Measurements from ENCODE around the gene IARS1. TPM values are rescaled to one million over a fixed set of nuclear protein-coding genes. Genes with fewer than 3 reads are reported as not detected.

The IARS1 gene
- polyA plus RNA-seq: 10 to 100 TPM; 34.3 to 69.5 (median 52.9) TPM

DNA sequence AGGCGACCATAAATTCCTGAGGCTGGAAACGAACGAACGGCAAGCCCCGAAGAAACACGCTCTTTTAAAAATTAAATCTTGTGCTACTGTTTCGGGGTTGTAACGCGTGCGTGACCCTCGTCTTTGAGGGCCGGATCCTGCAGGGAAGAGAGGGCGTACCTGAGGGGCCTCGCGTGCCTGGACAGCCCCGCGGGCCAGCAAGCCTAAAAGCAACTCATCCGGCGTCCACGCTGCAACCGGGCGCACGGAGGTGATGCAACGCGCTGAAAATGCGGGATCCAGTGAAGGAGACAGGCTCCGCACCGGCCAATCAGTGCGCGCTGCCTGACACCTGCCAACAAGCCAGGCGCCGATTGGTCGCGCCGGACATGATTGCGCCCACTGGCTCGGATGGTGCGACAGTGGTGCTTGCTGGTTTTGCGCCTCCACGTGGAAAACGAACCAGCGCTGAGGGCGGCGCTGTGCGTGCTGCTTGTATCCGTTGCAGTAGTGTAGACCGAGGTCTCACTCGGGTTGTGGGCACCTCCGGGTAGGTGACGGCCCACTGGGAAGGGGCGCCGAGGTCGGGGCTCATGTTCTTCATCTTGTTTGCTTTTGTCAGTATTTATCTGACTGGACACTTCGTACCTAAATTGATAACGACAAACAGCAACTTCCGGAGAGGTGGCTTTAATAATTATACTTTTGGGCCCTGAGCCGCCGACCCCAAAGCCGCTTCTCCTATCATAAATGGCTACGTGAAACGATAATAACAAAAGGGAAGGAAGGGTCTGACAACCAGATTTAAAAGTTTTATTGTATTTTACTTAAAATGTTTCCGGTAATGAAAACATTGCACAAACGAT lies at the start of gene IARS1:
Gene IARS1, minus strand, starts transcription at position 246 of the 845 bp plus-strand sequence. CDS start 4,278 bp downstream, outside the sequence.
- peaks cover 8 to 11% (median 10%) of the 10 kb centered on the region in 3 donors for H3K27me3 Mint-ChIP-seq (ENCODE audit: low read depth in 3 of 3)
- H3K36me3 Mint-ChIP-seq: peaks cover 3 to 23% (median 13%) of the 10 kb centered on the region in 3 donors
- peak within 1 kb of the TSS; percentile 95 to 98 (median 97) for H3K27ac Mint-ChIP-seq
- H3K9me3 Mint-ChIP-seq: no peaks in the 10 kb centered on the region
- peak; percentile 99 for DNase-seq
- H3K4me1 Mint-ChIP-seq: peaks cover 38 to 71% of the 10 kb centered on the region in 2 donors
- H3K4me3 Mint-ChIP-seq: peak within 1 kb of the TSS; percentile 97 to 99 (median 98)

DNA sequence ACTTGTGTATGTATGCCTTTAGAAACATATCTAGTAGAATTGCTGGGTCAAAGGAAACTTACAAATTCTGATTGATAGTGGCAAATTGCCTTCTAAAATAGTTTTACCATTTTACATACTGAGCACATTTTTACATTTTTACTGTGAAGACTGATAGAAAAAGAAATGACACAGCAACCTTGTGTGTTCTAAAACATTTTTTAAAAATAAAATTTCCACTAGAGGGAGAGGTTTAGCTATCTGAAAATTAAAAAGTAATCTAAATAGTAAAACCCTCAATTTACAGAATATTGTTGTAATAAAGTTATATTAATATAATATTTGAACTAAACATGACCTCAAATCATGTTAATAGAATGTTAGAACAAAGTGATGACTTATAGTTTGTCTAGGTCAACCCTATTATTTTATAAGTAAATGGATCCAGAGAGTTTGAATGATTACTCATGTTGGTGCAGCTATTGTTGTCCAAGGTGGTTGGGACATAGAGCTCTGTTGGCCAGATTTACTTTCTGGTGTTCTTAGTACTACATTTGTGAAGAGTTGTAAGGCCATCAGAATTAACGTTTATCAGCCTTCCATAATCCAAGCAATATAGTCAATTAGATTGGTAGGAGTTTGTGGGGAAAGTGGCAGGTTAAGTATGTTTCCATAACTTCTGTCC lies 49.5 kb upstream of the IARS1 start:
- Mint-ChIP-seq H3K4me3 (no peak overlapping the region), H3K4me1 (no peaks in the 10 kb centered on the region), H3K27me3 (ENCODE audit: low read depth in 3 of 3) (peaks cover 0 to 2% (median 2%) of the 10 kb centered on the region in 3 donors), H3K9me3 (peaks cover 0 to 4% (median 0%) of the 10 kb centered on the region in 6 donors), H3K27ac (no peak overlapping the region), H3K36me3 (peaks cover 3 to 8% (median 5%) of the 10 kb centered on the region in 3 donors)
- no peak for DNase-seq

DNA sequence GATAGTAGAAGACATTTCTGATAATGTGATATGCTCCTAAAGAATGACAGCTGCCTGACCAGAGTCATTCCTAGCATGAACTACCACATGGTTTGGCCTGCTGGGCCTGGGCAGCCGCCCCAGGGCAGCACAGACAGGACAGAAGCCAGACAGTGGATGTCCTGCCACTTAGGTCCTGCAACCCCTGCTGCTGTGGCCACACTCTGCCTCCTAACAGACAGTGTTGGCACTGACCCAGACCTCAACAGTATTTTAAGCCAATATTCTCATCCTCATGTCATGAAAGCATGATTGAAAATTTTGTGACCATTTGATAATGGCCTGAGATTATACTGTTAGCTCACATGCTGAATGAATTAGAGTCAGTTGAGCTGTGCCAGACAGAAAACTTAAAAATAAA lies 48.1 kb upstream of the IARS1 start:
- Mint-ChIP-seq H3K4me3 (no peak overlapping the region), H3K4me1 (no peaks in the 10 kb centered on the region), H3K36me3 (peaks cover 3 to 8% (median 5%) of the 10 kb centered on the region in 3 donors), H3K27ac (no peak overlapping the region), H3K9me3 (peaks cover 0 to 4% (median 0%) of the 10 kb centered on the region in 6 donors), H3K27me3 (ENCODE audit: low read depth in 3 of 3) (peaks cover 0 to 2% (median 2%) of the 10 kb centered on the region in 3 donors)
- DNase-seq: no peak

DNA sequence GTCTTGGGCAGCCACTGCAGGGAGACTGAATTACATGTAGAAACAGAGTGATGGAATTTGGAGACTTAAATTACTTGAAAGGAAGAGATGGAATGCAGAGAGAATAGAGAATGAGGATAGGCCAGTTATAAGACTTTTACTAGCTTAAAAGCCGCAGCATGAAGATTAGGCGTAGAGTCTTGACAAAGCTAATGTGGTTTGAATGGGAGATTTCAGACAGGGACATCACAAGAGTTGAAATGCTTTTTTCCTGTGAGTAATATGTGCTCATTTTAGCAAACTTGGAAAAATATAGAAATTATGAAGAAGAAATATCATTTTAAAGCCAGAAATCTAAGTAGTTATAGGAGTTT lies 39.8 kb upstream of the IARS1 start:
- H3K27me3 Mint-ChIP-seq (ENCODE audit: low read depth in 3 of 3): peaks cover 0 to 2% (median 0%) of the 10 kb centered on the region in 3 donors
- no peaks in the 10 kb centered on the region for H3K4me1 Mint-ChIP-seq
- H3K36me3 Mint-ChIP-seq: peaks cover 5 to 7% (median 5%) of the 10 kb centered on the region in 3 donors
- no peaks in the 10 kb centered on the region for H3K9me3 Mint-ChIP-seq
- no peak overlapping the region for H3K4me3 Mint-ChIP-seq
- H3K27ac Mint-ChIP-seq: no peak overlapping the region
- no peak for DNase-seq

DNA sequence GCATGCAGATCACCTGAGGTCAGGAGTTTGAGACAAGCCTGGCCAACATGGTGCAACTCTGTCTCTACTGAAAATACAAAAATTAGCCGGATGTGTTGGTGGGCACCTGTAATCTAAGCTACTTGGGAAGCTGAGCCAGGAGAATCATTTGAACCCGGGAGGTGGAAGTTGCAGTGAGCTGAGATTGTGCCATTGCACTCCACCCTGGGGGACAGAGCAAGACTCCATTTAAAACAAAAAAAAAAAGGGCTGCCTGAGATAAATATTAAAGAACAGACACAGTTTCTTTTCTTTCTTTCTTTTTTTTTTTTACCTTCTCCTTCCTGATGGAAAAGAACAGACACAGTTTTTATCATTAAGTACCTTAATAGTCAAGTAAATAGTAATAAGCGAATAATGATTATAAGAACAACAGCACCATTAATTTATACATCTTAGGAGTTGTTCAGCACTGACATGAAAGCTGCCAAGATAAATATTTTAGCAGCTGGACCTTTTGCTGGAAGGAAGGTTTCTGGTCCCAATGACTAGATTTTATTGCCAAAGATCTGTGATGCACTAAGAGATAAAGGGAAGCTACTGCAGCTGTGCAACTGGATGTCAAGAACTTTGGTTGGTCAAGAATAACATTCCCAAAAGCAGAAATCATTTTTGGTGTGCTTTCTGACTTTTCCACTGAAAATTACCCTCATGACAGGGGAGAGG lies 39.2 kb upstream of the IARS1 start:
- Mint-ChIP-seq H3K4me3 (no peak overlapping the region), H3K9me3 (no peaks in the 10 kb centered on the region), H3K36me3 (peaks cover 5 to 7% (median 5%) of the 10 kb centered on the region in 3 donors), H3K4me1 (no peaks in the 10 kb centered on the region), H3K27me3 (ENCODE audit: low read depth in 3 of 3) (peaks cover 0 to 2% (median 0%) of the 10 kb centered on the region in 3 donors), H3K27ac (no peak overlapping the region)
- no peak for DNase-seq

DNA sequence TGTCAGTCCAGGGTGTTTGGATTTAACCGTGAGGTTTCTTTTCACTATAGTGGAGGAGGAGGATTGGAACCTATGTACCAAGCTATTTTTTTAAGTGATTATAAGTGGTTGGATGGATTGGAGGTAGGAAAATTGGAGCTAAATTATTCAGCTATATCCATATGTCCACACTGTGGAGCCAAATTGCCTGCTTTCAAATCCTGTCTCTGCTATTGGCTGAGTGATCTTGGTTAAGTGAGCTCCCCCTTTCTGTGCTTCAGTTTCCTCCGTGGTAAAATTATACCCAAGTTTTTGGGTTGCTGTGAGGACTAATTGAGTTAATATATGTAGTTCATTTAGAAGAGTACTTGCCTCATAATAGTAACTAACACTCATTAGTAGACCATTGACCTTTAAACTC lies 34.7 kb upstream of the IARS1 start:
- peak overlapping the region in 1 of 6 donors; percentile 50 for H3K27ac Mint-ChIP-seq
- H3K9me3 Mint-ChIP-seq: no peaks in the 10 kb centered on the region
- no peak for DNase-seq
- peaks cover 7% of the 10 kb centered on the region in 3 donors for H3K27me3 Mint-ChIP-seq (ENCODE audit: low read depth in 3 of 3)
- no peak overlapping the region for H3K4me3 Mint-ChIP-seq
- peaks cover 29 to 34% of the 10 kb centered on the region in 2 donors for H3K4me1 Mint-ChIP-seq
- H3K36me3 Mint-ChIP-seq: peaks cover 0 to 7% (median 5%) of the 10 kb centered on the region in 3 donors

DNA sequence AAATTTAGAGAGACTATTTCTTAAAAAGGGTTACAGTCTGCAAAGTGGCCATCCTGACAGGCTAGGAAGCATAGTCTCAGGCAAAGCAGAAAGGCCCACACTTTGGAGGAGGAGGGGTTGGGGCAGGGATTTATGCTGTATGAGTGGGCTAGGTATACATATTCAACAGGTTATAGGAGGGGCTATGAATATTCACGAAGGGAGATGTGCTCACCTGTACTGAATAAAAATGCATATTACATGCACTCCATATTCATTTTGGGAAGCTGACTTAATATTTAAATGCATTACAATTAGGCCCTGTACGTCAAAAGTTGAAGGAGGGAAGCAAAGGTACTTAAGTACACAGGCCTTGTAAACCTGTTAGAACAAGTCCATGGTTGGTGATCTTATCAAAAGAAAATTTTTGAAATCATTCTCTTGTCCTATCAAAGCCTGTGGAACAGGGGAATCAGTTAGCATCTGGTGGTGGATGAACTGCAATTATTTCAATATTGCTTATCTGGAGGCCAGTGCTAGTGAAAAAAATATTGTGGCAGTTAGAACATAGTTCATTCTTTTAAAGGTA lies 33.9 kb upstream of the IARS1 start:
- H3K27ac Mint-ChIP-seq: peak overlapping the region in 3 of 6 donors; percentile 26 to 100 (median 99)
- no peaks in the 10 kb centered on the region for H3K9me3 Mint-ChIP-seq
- DNase-seq: no peak
- H3K36me3 Mint-ChIP-seq: peaks cover 0 to 4% (median 3%) of the 10 kb centered on the region in 3 donors
- H3K27me3 Mint-ChIP-seq (ENCODE audit: low read depth in 3 of 3): peaks cover 7% of the 10 kb centered on the region in 3 donors
- H3K4me3 Mint-ChIP-seq: peak overlapping the region; percentile 96 to 100 (median 99)
- peaks cover 29 to 34% of the 10 kb centered on the region in 2 donors for H3K4me1 Mint-ChIP-seq

DNA sequence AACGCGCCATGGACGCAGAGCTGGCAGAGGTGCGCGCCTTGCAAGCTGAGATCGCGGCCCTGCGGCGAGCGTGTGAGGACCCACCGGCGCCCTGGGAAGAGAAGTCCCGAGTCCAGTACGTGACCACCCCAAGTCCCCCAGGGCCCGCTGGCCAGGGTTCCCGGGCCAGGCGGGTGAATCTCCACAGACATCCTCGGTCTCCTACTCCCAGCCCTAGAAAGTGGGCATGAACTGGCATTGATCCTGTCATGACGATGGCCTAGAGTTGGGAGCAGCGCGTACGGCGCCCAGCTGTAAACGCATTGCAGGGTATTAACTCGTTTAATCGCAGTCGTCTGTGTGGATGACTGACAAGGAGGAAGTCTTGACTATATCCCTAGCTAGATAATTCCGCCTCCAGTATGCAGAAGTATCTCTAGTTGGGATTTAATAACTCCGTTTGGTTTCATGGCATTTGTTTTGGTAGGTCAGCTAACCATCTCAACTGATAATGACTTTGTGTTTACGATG lies 32.5 kb upstream of the IARS1 start:
- Mint-ChIP-seq H3K4me3 (peak overlapping the region; percentile 96 to 100 (median 99)), H3K27ac (peak overlapping the region; percentile 98 to 100 (median 100)), H3K4me1 (peaks cover 29 to 34% of the 10 kb centered on the region in 2 donors), H3K9me3 (no peaks in the 10 kb centered on the region), H3K36me3 (peaks cover 3 to 5% (median 4%) of the 10 kb centered on the region in 3 donors), H3K27me3 (ENCODE audit: low read depth in 3 of 3) (peaks cover 4 to 7% (median 7%) of the 10 kb centered on the region in 3 donors)
- no peak for DNase-seq

DNA sequence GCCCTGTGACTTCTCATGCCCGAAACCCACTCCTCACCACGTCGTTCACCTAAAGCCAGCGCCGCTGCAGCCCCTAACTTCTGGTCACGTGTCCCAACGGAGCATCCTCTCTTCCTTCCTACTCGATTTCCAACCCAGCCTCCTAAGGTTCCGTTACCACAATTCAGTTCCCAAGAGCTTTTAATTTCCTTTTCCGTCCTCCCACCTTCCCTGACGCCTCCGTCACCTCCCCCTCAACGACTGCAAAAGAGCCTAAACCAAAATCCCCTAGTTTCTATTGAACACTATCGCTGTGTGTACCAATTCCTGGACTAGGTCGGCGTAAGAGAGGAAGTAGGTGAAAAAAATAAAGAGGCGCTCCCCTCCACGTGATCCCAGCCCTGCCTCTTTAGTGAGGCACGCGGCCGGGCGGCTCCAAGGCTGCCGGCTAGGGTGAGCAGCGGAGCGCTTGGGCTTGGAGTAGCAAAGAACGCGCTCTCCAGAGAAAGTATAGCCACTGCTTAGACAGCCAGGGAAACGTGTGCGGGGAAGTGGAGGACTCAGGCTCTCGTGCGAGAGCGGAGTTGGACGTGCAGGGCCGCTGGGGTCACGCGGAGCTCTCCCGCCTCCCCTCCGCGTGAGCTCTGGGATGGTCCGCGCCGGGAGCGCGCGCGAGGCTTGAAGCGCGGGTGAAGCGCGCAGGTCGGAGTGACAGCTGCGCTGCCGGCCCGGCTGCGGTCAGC lies 31.9 kb upstream of the IARS1 start, which contains the start of the genes CENPP and NOL8:
Gene CENPP, plus strand, starts transcription at position 685 of the 722 bp plus-strand sequence.
Gene NOL8, minus strand, starts transcription at position 82 of the 722 bp plus-strand sequence. CDS start 1,189 bp downstream, outside the sequence.
- Mint-ChIP-seq H3K4me3 (peak within 1 kb of the TSS; percentile 96 to 100 (median 99)), H3K9me3 (no peaks in the 10 kb centered on the region), H3K27me3 (ENCODE audit: low read depth in 3 of 3) (peaks cover 4 to 7% (median 7%) of the 10 kb centered on the region in 3 donors), H3K27ac (peak within 1 kb of the TSS; percentile 98 to 100 (median 100)), H3K4me1 (peaks cover 29 to 34% of the 10 kb centered on the region in 2 donors), H3K36me3 (peaks cover 3 to 8% (median 6%) of the 10 kb centered on the region in 3 donors)
- DNase-seq: peak; percentile 88 to 91 (median 90)

DNA sequence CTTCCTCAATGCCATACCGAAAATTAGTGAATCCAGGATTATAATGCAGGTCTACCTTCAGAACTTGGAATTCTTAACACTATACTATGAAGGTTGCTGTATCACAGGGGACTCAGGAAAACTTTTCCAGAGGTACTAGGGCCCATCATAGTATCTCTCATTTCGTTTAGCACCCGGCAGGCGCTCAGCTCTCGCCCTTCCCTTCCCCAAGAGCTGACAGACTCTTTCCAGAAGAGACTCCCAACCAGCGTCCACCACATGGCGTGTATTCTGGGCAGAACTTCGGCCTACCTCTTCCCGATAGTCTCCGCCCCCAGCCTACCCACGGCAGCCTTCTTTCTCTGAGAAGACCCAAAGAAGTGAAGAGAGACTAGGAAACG lies 31.4 kb upstream of the IARS1 start:
- Mint-ChIP-seq H3K4me1 (peaks cover 29 to 34% of the 10 kb centered on the region in 2 donors), H3K4me3 (peak overlapping the region; percentile 96 to 100 (median 99)), H3K27me3 (ENCODE audit: low read depth in 3 of 3) (peaks cover 4 to 9% (median 7%) of the 10 kb centered on the region in 3 donors), H3K27ac (peak overlapping the region; percentile 98 to 100 (median 100)), H3K9me3 (no peaks in the 10 kb centered on the region), H3K36me3 (peaks cover 4 to 11% (median 9%) of the 10 kb centered on the region in 3 donors)
- no peak for DNase-seq

DNA sequence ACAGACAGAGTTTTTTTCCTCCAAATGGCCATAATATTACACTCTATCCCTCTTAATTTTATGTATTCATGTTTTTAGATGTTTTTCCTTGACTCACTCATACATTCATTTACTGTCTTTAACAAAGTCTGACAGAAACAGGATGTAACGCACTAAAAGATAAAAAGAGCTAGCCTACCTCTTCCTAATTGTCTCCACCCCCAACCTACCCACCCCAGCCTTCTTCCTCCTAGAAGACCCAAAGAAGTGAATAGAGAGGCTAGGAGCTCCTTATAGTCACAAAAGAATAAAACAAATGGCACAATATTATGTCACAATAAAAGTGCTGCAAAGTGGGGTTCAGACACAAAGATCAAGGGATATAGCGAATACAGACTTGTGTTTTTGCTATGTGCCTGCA lies 30.9 kb upstream of the IARS1 start:
- H3K27ac Mint-ChIP-seq: peak overlapping the region; percentile 98 to 100 (median 100)
- peak overlapping the region; percentile 96 to 100 (median 99) for H3K4me3 Mint-ChIP-seq
- H3K27me3 Mint-ChIP-seq (ENCODE audit: low read depth in 3 of 3): peaks cover 4 to 9% (median 7%) of the 10 kb centered on the region in 3 donors
- DNase-seq: no peak
- H3K4me1 Mint-ChIP-seq: peaks cover 29 to 34% of the 10 kb centered on the region in 2 donors
- no peaks in the 10 kb centered on the region for H3K9me3 Mint-ChIP-seq
- H3K36me3 Mint-ChIP-seq: peaks cover 6 to 14% (median 12%) of the 10 kb centered on the region in 3 donors

DNA sequence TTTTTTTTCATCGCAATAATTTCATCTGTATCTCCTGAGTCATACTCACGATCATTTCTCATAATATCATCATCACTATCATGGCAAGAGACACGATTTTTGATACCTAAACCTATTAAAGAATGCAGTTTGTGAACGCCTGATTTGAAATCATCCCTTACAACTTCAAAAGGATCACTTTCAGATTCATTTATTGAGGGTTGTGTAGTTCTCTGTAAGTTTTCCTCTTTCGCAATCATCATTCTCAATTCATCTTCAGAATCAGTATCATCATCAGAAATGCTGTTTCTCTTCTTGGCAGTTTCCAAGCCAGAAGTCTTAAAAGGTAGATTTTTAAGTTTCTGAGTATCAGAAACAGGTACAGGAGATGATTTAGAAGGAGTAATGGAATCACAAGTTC lies 22.0 kb upstream of the IARS1 start:
- peaks cover 11 to 29% of the 10 kb centered on the region in 2 donors for H3K4me1 Mint-ChIP-seq
- H3K9me3 Mint-ChIP-seq: no peaks in the 10 kb centered on the region
- H3K4me3 Mint-ChIP-seq: no peak overlapping the region
- H3K36me3 Mint-ChIP-seq: peaks cover 32 to 55% (median 32%) of the 10 kb centered on the region in 3 donors
- no peak overlapping the region for H3K27ac Mint-ChIP-seq
- peaks cover 0 to 2% (median 0%) of the 10 kb centered on the region in 3 donors for H3K27me3 Mint-ChIP-seq (ENCODE audit: low read depth in 3 of 3)
- DNase-seq: no peak
